ENCODE results near the gene ZNF385C. TPM values are rescaled to one million over a fixed set of nuclear protein-coding genes. Genes with fewer than 3 reads are reported as not detected.
"Not testable (repeated sequence)": the region's sequence is repeated elsewhere in the genome, so short reads cannot be mapped to it uniquely, and the experiment has no call there.

Gene ZNF385C
- total RNA-seq, 2 experiments from 2014 or later = 0.40 to 0.58 TPM

DNA sequence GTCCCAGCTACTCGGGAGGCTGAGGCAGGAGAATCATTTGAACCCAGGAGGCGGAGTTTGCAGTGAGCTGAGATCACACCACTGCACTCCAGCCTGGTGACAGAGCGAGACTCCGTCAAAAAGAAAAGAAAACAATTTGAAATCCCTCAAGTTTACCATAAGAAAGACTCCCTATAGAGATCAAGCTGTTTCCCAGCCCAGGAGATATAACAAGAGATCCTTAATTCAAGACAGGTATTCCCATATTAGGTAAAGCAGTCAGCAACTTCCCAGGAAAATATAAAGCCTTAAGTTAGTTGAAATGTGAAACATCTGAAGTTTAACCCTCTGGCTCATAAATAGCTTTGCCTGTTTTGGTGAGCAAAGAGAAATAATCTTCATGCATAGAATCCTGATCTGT lies 85.9 kb downstream of the ZNF385C start:
- ATAC-seq (ENCODE audit: low read depth); H3K9me3 Mint-ChIP-seq; H3K27me3 Mint-ChIP-seq; H3K27ac Mint-ChIP-seq; DNase-seq; H3K4me3 Mint-ChIP-seq: not testable (repeated sequence)
- Mint-ChIP-seq H3K36me3 (peaks cover 12% of the 10 kb centered on the region), H3K4me1 (peaks cover 41% of the 10 kb centered on the region)
- POLR2A ChIA-PET = interaction anchor here (0.5 kb wide), 1 partner anchor 236 kb away, joined by 3 read pairs; no protein-coding TSS in a partner anchor

DNA sequence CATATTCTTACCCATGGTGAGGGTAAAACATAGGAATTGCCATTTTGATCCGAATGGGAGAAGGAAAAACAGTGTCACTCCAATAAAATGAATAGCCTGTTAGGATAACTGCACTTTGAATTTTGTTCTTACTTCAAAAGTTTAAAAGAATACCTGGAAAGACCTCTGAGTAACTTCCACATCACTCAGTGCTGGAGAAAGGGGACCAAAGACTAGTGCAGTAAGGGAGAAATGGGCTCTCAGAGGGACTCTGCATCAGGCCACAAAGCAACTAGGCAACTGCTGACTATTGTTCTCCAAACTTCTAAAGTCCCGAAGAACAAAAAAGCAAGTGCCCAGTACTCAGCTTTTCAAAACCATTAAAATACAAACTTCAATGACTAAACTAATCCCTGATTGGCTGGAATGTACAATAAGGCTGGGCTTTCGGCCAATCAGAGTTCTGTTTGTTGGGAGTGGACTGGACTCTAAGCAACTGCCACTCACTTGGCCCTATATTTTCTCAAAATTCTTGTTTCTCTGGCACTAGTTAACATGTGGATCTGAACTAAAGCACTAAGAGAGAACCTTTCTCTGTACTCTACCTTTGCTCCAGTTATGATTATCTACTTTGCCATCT lies 87.3 kb downstream of the ZNF385C start:
- Mint-ChIP-seq H3K4me1 (peaks cover 40% of the 10 kb centered on the region), H3K27ac (no peak overlapping the region), H3K4me3 (no peak overlapping the region), H3K27me3 (no peaks in the 10 kb centered on the region), H3K9me3 (no peaks in the 10 kb centered on the region), H3K36me3 (peaks cover 13% of the 10 kb centered on the region)
- POLR2A ChIA-PET = no interaction called here
- ATAC-seq (ENCODE audit: low read depth) = no peak
- no peak for DNase-seq

DNA sequence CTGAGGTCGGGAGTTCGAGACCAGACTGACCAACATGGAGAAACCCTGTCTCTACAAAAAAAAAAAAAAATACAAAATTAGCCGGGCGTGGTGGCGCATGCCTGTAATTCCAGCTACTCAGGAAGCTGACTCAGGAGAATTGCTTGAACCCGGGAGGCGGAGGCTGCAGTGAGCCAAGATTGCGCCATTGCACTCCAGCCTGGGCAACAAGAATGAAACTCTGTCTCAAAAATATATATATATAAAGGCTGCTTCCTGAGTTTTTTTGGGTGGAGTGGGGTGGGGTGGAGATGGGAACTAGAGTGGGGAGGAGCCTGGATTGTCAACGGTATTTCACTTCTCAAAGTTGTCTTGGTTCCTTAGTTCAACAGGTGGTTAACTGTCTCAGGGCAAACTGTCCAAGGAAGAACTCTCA lies 88.0 kb downstream of the ZNF385C start:
- POLR2A ChIA-PET = interaction anchor here (0.7 kb wide), 1 partner anchor 35 kb away, joined by 3 read pairs; no protein-coding TSS in a partner anchor
- not testable (repeated sequence) for H3K4me3 Mint-ChIP-seq; DNase-seq; H3K27me3 Mint-ChIP-seq; H3K9me3 Mint-ChIP-seq; ATAC-seq (ENCODE audit: low read depth); H3K27ac Mint-ChIP-seq
- Mint-ChIP-seq H3K36me3 (peaks cover 13% of the 10 kb centered on the region), H3K4me1 (peaks cover 34% of the 10 kb centered on the region)

DNA sequence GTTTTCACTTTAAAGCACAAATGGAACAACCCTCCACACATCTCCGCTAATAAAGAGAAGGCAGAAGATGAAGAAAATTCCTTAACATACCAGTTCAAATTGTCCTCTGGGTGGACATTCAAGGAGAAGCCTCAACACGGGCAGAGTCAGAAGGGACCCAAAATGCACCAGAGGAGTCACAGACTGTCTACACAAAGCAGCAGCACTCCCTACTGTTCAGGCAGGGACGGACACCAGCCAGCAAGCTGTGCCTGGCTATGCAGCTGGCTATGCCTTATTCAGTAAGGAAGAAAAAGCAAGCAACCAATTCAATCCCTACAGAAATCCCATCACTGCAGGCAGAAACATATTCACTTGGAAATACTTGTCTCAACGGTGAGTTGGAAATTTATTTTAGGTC lies 89.1 kb downstream of the ZNF385C start:
- DNase-seq = no peak
- peaks cover 13% of the 10 kb centered on the region for H3K36me3 Mint-ChIP-seq
- no peaks in the 10 kb centered on the region for H3K27me3 Mint-ChIP-seq
- POLR2A ChIA-PET = no interaction called here
- no peak for ATAC-seq (ENCODE audit: low read depth)
- H3K4me1 Mint-ChIP-seq = peaks cover 39% of the 10 kb centered on the region
- H3K9me3 Mint-ChIP-seq = no peaks in the 10 kb centered on the region
- H3K27ac Mint-ChIP-seq = no peak overlapping the region
- no peak overlapping the region for H3K4me3 Mint-ChIP-seq

DNA sequence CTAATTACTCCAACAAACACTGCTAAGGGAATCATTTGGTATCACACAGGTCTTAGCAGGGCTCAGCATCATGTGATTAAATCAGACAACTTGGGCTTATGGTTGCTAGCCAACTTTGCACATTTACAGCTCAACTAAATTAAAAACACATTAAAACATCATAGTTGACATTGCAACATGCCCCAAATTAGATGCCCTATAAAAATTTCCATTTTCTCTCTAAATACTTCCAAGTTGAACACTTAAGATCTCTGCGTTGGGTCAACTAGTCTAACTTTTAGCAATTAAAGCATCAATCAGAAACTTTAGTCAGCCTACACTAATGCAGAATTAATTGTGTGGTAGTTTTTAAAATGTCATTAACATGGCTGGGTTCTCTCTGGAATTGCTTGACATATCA lies 93.1 kb downstream of the ZNF385C start:
- peaks cover 10% of the 10 kb centered on the region for H3K36me3 Mint-ChIP-seq
- no peak overlapping the region for H3K4me3 Mint-ChIP-seq
- H3K9me3 Mint-ChIP-seq = no peaks in the 10 kb centered on the region
- DNase-seq = no peak
- H3K4me1 Mint-ChIP-seq = peaks cover 28% of the 10 kb centered on the region
- no peak for ATAC-seq (ENCODE audit: low read depth)
- H3K27ac Mint-ChIP-seq = no peak overlapping the region
- POLR2A ChIA-PET = interaction anchor here (0.7 to 1.2 kb wide), 3 partner anchors 10 to 39 kb away, joined by 3 read pairs; partner anchors contain the start of gene CNP
- no peaks in the 10 kb centered on the region for H3K27me3 Mint-ChIP-seq

DNA sequence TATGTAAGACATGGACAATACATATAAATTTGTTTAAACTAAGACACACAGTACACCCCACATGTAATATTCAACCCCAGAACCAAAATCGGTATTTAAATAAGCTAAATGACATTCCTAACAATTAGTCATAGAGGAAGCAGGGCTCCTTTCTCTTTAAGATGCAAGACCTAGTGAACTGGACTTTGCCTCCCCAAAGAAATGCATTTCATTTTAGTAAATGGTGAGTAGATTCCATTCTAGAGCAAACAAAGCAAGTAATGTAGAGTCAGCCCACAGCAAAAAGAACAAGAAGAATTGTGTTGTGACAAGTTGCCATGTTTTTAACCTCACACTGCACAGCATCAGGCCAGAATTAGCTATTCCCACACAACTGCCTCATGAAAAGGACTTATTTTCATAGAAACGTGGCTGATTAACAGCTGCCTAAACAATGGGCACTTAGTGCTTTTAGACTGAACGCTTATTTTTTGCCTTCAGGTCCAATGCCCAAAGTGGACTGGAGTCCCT lies 95.4 kb downstream of the ZNF385C start:
- H3K27ac Mint-ChIP-seq = no peak overlapping the region
- H3K4me3 Mint-ChIP-seq = no peak overlapping the region
- POLR2A ChIA-PET = interaction anchor here (0.9 to 1.9 kb wide), 2 partner anchors 13 to 14 kb away, joined by 3 to 6 read pairs; partner anchors contain the start of gene DNAJC7
- ATAC-seq (ENCODE audit: low read depth) (no peak), DNase-seq (no peak)
- H3K36me3 Mint-ChIP-seq = peaks cover 14% of the 10 kb centered on the region
- H3K9me3 Mint-ChIP-seq = no peaks in the 10 kb centered on the region
- no peaks in the 10 kb centered on the region for H3K27me3 Mint-ChIP-seq
- peaks cover 25% of the 10 kb centered on the region for H3K4me1 Mint-ChIP-seq

DNA sequence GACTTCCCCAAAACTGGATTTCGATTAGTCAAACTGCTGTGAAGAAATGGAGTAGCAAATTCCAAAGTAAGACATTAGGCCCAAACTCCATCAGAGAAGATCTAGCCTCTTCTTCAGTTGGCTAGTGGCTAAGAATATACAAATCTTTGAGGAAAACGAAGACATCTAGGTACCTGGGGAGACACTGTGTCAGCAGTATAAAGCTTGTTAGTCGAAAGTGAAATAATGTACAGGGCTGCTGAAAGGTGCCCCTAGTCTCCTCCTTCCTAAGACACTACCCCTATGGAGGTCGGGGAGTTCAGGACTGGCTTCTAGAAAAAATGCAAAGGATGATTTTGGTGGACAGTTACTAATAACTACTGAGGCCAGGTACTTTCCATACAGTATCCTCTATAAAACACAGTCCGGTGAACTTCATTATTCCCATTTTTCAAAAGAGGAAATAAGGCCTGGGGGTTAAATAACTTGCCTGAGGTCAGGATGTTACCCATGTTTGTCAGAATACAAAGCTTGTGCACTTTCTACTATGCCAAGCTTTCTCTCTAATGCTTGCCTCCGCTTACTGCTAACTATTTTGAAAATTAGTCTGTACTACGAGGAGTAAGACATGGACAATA lies 96.0 kb downstream of the ZNF385C start:
- ATAC-seq (ENCODE audit: low read depth) = no peak
- no peak for DNase-seq
- POLR2A ChIA-PET = interaction anchor here (1.9 kb wide), 1 partner anchor 15 kb away, joined by 6 read pairs; the partner anchor contains the start of gene DNAJC7
- Mint-ChIP-seq H3K27ac (no peak overlapping the region), H3K27me3 (no peaks in the 10 kb centered on the region), H3K4me1 (peaks cover 25% of the 10 kb centered on the region), H3K9me3 (no peaks in the 10 kb centered on the region), H3K36me3 (peaks cover 14% of the 10 kb centered on the region), H3K4me3 (no peak overlapping the region)

DNA sequence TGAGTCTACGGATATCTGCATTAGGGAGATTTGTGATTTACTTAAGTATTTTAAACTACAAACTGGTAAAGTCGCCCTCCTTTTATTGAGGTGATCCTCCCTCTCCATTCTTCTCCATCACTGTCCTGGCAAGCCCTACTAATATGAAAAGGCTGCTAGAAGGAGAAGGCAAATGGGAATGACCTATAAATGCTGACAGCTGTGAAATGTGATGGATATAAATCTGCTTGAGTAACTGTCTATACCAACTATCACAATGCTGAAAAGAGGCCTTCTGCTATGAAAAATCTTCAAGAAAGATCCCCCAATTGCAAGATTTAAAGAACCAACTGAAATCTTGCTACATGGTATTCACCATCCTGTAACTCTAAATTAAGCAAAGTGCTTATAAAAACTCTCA lies 96.5 kb downstream of the ZNF385C start:
- Mint-ChIP-seq H3K4me1 (peaks cover 23% of the 10 kb centered on the region), H3K36me3 (peaks cover 16% of the 10 kb centered on the region), H3K27me3 (no peaks in the 10 kb centered on the region), H3K9me3 (no peaks in the 10 kb centered on the region), H3K27ac (no peak overlapping the region), H3K4me3 (no peak overlapping the region)
- no peak for DNase-seq
- no peak for ATAC-seq (ENCODE audit: low read depth)
- POLR2A ChIA-PET = no interaction called here

DNA sequence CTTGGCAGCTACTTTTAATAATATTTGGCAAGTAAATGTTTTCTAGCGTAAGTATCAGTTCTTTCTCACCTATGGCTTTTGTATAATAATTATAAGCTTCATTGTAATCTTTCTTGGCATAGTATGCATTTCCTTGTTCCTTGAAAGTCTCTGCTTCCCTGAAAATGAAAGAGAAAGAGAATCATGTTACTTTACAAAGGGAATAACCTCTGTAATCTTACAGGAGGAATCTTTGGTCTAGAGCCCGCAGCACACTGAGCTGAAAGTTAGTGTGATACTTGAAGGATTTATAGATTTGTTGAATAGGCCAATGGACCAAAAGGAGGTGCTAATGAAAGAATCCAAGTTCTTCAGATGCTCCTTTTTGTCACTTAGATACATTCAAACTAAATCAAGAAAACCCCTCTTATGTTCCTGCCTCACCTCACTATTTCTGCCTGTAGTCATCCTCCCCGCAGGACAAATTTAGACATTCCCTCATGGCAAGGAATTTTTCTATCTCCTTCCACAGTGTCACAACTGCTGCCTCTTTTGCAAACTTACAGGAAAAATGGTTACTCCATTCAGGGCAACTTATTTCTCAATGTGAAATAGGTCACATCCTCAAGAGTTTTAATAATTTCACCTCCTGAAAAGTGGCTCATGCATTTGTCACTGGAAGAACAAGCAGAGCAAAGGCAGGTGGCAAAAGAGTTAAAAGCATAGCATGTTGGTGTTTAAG lies 97.7 kb downstream of the ZNF385C start:
- Mint-ChIP-seq H3K4me1 (peaks cover 23% of the 10 kb centered on the region), H3K9me3 (no peaks in the 10 kb centered on the region), H3K4me3 (no peak overlapping the region), H3K27me3 (no peaks in the 10 kb centered on the region), H3K27ac (no peak overlapping the region), H3K36me3 (peaks cover 22% of the 10 kb centered on the region)
- ATAC-seq (ENCODE audit: low read depth) (no peak), DNase-seq (no peak)
- POLR2A ChIA-PET = no interaction called here

DNA sequence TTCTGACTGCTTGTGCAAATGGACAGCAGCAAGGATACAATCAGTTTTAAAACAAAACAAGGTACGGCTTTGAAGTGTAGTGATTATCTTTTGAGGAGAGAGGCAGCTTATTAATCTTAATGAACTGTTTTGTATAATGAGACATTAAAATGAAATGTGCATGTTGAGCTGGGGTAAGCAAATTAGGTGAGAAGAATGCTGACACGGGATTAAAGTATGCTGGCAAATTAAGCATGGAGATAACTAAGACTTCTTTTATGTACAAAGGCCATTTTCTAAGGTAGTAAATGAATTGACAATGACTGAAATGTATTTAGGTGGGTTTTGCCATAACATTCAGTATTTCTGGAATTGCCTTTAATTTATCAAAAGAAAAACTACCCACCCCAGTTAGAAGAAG lies 99.8 kb downstream of the ZNF385C start:
- Mint-ChIP-seq H3K27me3 (no peaks in the 10 kb centered on the region), H3K4me3 (no peak overlapping the region), H3K4me1 (peaks cover 12% of the 10 kb centered on the region), H3K27ac (no peak overlapping the region), H3K9me3 (no peaks in the 10 kb centered on the region), H3K36me3 (peaks cover 28% of the 10 kb centered on the region)
- POLR2A ChIA-PET = no interaction called here
- no peak for DNase-seq
- ATAC-seq (ENCODE audit: low read depth) = no peak

DNA sequence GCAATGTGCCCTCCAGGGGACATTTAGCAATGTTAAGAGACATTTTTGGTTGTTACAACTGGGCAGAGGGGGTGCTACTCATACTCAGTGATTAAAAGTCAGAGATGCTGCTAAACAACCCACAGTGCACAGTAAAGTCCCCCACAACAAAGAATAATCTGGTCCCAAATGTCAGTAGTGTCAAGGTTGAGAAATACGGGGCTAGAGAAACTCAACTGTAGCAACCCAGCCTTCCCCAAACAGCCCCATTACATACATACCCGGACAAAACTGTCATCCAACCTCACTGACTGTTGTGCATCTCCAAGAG lies 101.5 kb downstream of the ZNF385C start:
- H3K27me3 Mint-ChIP-seq = no peaks in the 10 kb centered on the region
- peaks cover 26% of the 10 kb centered on the region for H3K36me3 Mint-ChIP-seq
- H3K4me3 Mint-ChIP-seq = no peak overlapping the region
- POLR2A ChIA-PET = interaction anchor here (1.2 kb wide), 1 partner anchor 19 kb away, joined by 3 read pairs; no protein-coding TSS in a partner anchor
- H3K9me3 Mint-ChIP-seq = no peaks in the 10 kb centered on the region
- H3K27ac Mint-ChIP-seq = no peak overlapping the region
- no peak for DNase-seq
- ATAC-seq (ENCODE audit: low read depth) = no peak
- peaks cover 5% of the 10 kb centered on the region for H3K4me1 Mint-ChIP-seq

DNA sequence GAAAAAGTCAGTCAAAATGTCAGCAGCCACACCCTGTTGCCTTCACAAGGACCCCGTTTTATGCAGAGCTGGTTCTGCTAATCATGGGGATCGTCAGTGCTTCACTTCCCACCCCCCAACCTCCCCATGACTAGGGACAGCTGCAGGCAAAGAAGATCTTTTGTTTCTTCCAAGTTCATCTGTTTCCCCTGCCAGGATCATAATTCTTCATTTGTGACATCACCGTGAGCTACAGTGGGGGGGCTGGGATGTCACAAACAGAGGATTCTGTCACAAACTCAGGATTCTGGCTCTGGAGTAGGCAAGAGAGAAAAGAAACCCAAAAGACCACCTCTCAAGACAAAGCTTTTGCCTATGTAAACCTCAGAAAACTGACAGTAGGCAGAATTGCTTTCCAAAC lies 105.7 kb downstream of the ZNF385C start:
- Mint-ChIP-seq H3K9me3 (no peaks in the 10 kb centered on the region), H3K36me3 (peaks cover 32% of the 10 kb centered on the region), H3K4me1 (peaks cover 3% of the 10 kb centered on the region), H3K4me3 (no peak overlapping the region), H3K27ac (no peak overlapping the region), H3K27me3 (no peaks in the 10 kb centered on the region)
- DNase-seq (no peak), ATAC-seq (ENCODE audit: low read depth) (no peak)
- POLR2A ChIA-PET = no interaction called here

DNA sequence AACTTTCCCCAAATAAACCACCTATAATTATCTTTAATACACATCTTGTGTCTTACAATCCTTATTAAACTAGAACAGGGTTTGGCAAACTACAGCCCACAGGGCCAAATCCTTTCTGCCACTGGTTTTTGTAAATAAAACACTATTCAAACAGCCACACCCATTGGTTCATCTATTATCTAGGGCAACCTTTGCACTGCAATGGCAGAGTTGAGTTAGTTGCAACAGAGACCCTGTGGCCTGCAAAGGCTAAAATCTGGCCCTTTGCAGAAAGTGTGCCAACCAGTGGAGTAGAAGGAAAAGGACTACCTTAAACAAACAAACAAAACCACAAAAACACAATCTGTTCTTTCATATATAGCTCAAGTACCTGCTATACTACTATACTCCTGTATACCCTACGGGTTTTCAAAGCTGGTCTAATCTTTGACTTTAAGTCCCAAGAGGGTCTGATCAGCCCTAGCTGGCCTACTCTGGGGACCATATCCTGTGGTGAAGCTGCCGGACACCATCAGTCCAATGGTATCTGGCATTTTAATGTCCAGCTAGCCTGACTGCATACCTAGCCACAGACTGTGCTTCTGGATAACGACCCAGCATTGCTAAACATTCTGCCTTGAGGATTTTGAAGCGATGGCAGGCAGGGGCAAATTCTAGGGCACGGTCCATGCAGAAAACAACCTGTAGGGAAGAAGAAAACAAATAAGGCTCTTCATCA lies 108.4 kb downstream of the ZNF385C start:
- DNase-seq (no peak), ATAC-seq (ENCODE audit: low read depth) (no peak)
- POLR2A ChIA-PET = interaction anchor here (1.6 kb wide), 1 partner anchor 22 kb away, joined by 4 read pairs; no protein-coding TSS in a partner anchor
- Mint-ChIP-seq H3K36me3 (peaks cover 24% of the 10 kb centered on the region), H3K27me3 (no peaks in the 10 kb centered on the region), H3K9me3 (no peaks in the 10 kb centered on the region), H3K4me1 (peaks cover 3% of the 10 kb centered on the region), H3K4me3 (no peak overlapping the region), H3K27ac (no peak overlapping the region)

Data from activated naive CD8-positive, alpha-beta T cell treated with anti-CD3 and anti-CD28 coated beads, Interleukin-2, amount 10 ng/mL, durations not matched to agents 7 days and 5 days (primary cell).